GM23338 (cell line): Measurements from ENCODE around the gene RNF26. TPM values are rescaled to one million over a fixed set of nuclear protein-coding genes. Genes with fewer than 3 reads are reported as not detected.

Experiments used
- ATAC-seq: fragments of 200-7000 bp; cut with Tn5 transposase; 3 replicates; pipeline ENCODE4 v1.9.1; 2020
- DNase-seq: peaks from one replicate; pipeline ENCODE4 v3.0.0-alpha.2; 2015; ENCODE audit warnings: low spot score
- H2AFZ ChIP-seq: fragments of 200-600 bp; sonication (generic); 2 replicates; pipeline ENCODE4 v1.8.0; 2016; ENCODE audit warnings: antibody characterized with exemption, mild to moderate bottlenecking, moderate library complexity
- H3F3A ChIP-seq: fragments of 200-600 bp; sonication (generic); replicated peaks from 2 replicates; pipeline ENCODE4 v1.8.0; 2017; ENCODE audit warnings: antibody characterized with exemption, mixed run types, low read depth
- H3K27ac ChIP-seq: fragments of 200-600 bp; sonication (generic); 2 replicates; pipeline ENCODE4 v1.6.1; 2016; ENCODE audit warnings: low read depth
- H3K27me3 ChIP-seq: fragments of 200-600 bp; sonication (generic); 2 replicates; pipeline ENCODE4 v1.8.0; 2016; ENCODE audit warnings: mild to moderate bottlenecking, mixed run types, moderate library complexity; ENCODE audit not compliant: insufficient read depth
- H3K36me3 ChIP-seq: fragments of 200-600 bp; sonication (generic); 2 replicates; pipeline ENCODE4 v1.8.0; 2016; ENCODE audit warnings: mild to moderate bottlenecking; ENCODE audit not compliant: insufficient read depth
- H3K4me1 ChIP-seq: fragments of 200-600 bp; sonication (generic); 2 replicates; pipeline ENCODE4 v1.8.0; 2016; ENCODE audit warnings: mild to moderate bottlenecking, moderate library complexity; ENCODE audit not compliant: insufficient read depth
- H3K4me2 ChIP-seq: fragments of 200-600 bp; sonication (generic); 2 replicates; pipeline ENCODE4 v1.7.1; 2017; ENCODE audit warnings: mixed run types
- H3K4me3 ChIP-seq: fragments of 200-600 bp; sonication (generic); 2 replicates; pipeline ENCODE4 v1.6.1; 2016; ENCODE audit warnings: mixed run types
- H3K79me2 ChIP-seq: fragments of 200-600 bp; sonication (generic); replicated peaks from 2 replicates; pipeline ENCODE4 v1.8.0; 2017; ENCODE audit warnings: mild to moderate bottlenecking; ENCODE audit not compliant: insufficient read depth
- H3K9me2 ChIP-seq: fragments of 200-600 bp; sonication (generic); 2 replicates; pipeline ENCODE4 v1.8.0; 2017; ENCODE audit not compliant: insufficient read depth
- H4K20me1 ChIP-seq: fragments of 200-600 bp; sonication (generic); replicated peaks from 2 replicates; pipeline ENCODE4 v1.8.0; 2017; ENCODE audit warnings: mild to moderate bottlenecking; ENCODE audit not compliant: insufficient read depth
- H3K27ac Mint-ChIP-seq: 2 replicates; pipeline ENCODE4 v1.8.0; 2020; ENCODE audit warnings: inconsistent platforms, mild to moderate bottlenecking, moderate library complexity, mixed read lengths
- H3K27me3 Mint-ChIP-seq: 3 replicates; pipeline ENCODE4 v1.8.0; 2022; ENCODE audit warnings: low read depth, mild to moderate bottlenecking, moderate library complexity, mixed read lengths, inconsistent platforms; ENCODE audit not compliant: insufficient read depth, poor library complexity
- H3K36me3 Mint-ChIP-seq: 3 replicates; pipeline ENCODE4 v1.8.0; 2021; ENCODE audit warnings: low read depth, mild to moderate bottlenecking, inconsistent platforms, moderate library complexity, mixed read lengths
- H3K4me1 Mint-ChIP-seq: 3 replicates; pipeline ENCODE4 v1.8.0; 2020; ENCODE audit warnings: mild to moderate bottlenecking, inconsistent platforms, mixed read lengths
- H3K4me3 Mint-ChIP-seq: 3 replicates; pipeline ENCODE4 v1.8.0; 2021; ENCODE audit warnings: moderate library complexity, mild to moderate bottlenecking, inconsistent platforms, mixed read lengths
- H3K9me3 Mint-ChIP-seq: 3 replicates; pipeline ENCODE4 v1.8.0; 2020; ENCODE audit warnings: moderate library complexity, mild to moderate bottlenecking, inconsistent platforms, mixed read lengths
- CTCF ChIP-seq, 2 experiments: fragments of 200-600 bp in 1 of 2; sonication (generic) in 1 of 2; conservative IDR thresholded peaks; 2 replicates each; pipeline versions ENCODE4 v1.5.1 to v1.6.1; 2016 to 2017; ENCODE audit warnings: antibody characterized with exemption in 2 of 2, low read depth in 2 of 2, mild to moderate bottlenecking in 2 of 2, moderate library complexity in 1 of 2
- ETS1 ChIP-seq: IDR thresholded peaks from 2 replicates; pipeline ENCODE4 v1.6.1; 2016; ENCODE audit warnings: antibody characterized with exemption
- EZH2 ChIP-seq: fragments of 200-600 bp; sonication (generic); IDR thresholded peaks from one replicate; pipeline ENCODE4 v1.8.0; 2017; ENCODE audit warnings: antibody characterized with exemption, mild to moderate bottlenecking, low read depth; ENCODE audit not compliant: unreplicated experiment
- EZH2phosphoT487 ChIP-seq: fragments of 200-600 bp; sonication (generic); IDR thresholded peaks from one replicate; pipeline ENCODE4 v1.8.1; 2018; ENCODE audit warnings: antibody characterized with exemption; ENCODE audit not compliant: unreplicated experiment
- NANOG ChIP-seq: IDR thresholded peaks from 2 replicates; pipeline ENCODE4 v1.6.1; 2016; ENCODE audit warnings: antibody characterized with exemption, borderline replicate concordance
- POLR2AphosphoS5 ChIP-seq: IDR thresholded peaks from 2 replicates; pipeline ENCODE4 v1.6.1; 2016; ENCODE audit warnings: antibody characterized with exemption, low read depth
- STAT1 ChIP-seq: IDR thresholded peaks from one replicate; pipeline ENCODE4 v1.6.1; 2016; ENCODE audit warnings: antibody characterized with exemption; ENCODE audit not compliant: unreplicated experiment
- ZNF114 ChIP-seq: fragments of 250-450 bp; sonication (Bioruptor Pico); IDR thresholded peaks from 2 replicates; pipeline ENCODE4 v1.5.0; 2020; ENCODE audit warnings: mild to moderate bottlenecking, moderate library complexity
- ZNF331 ChIP-seq: fragments of 250-450 bp; sonication (Bioruptor Pico); IDR thresholded peaks from 2 replicates; pipeline ENCODE4 v1.5.0; 2020; ENCODE audit warnings: low read depth, mild to moderate bottlenecking, moderate library complexity
- polyA plus RNA-seq: library from polyadenylated mRNA; unstranded; fragments of >200 nt; fragmentation: Nextera tagmentation; extraction: Ambion mirVana; gene quantifications from 2 replicates; pipeline ENCODE4 v1.2.1, GENCODE V29; 2016
- total RNA-seq: library from RNA; depleted of rRNA; stranded (reverse); fragments of >200 nt; shearing (Covaris generic); gene quantifications from 2 replicates; pipeline ENCODE4 v1.2.3, GENCODE V29; 2014
- TF ChIP-seq, protein P1 (sequence below): fragments of 250-450 bp; sonication (Bioruptor Pico); IDR thresholded peaks from 2 replicates; pipeline ENCODE4 v1.5.0; 2020; ENCODE audit warnings: mild to moderate bottlenecking, moderate library complexity

Gene RNF26
- total and polyA plus RNA-seq, 2 experiments from 2014 or later = 31.8 to 58.3 TPM

DNA sequence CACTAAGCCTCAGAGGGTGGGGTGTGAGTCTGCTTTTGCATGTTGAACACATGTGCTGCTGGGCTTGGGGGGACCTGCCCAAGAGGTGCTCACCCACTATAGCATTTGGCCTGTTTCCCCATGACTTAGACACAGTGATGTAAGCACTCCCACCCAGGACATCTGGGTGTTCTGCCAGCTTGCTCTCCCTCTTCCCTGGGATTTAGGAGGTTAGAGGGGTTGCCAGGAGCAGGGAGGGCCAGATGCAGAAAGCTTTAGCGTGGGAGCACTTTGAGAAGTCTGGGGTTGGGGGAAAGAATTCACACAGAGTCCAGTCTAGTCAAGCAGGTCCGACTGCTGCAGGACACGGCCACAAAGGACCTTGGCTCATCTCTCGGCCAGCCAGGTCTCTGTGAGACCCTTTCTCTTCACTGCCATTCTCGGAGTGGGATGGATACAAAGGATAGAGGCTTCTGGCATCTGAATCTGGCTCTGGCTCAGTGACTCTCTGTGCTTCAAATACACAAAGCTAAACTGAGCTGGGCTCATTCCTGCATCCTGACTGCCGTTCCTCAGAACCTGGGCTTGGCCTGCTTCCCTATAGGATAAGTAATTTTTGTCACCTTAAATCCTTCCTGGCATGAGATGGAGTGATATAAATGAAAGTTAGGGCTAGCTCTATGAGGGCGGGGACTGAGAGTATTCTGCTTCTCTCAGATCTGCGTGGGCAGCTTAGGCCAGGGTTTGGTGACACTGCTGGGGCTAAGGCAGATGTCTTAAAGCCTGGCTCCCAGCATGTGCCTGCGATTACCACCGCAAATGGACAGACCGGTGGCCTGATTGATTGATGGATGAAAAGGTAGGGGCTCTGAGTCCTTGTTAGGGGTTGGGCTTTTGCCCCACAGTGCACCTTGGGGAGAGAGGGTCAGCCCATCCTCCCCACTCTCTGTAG is 32.6 kb downstream of the RNF26 start:
- H3K36me3 ChIP-seq = no peaks in the 10 kb centered on the region

More for the DNA sequence above, 32.6 kb downstream of the RNF26 start:
- Histone ChIP-seq H3K79me2 (no peaks in the 10 kb centered on the region), H3K4me1 (peaks cover 24% of the 10 kb centered on the region), H3K4me2 (no peak overlapping the region), H2AFZ (no peak overlapping the region), H3K9me2 (no peaks in the 10 kb centered on the region), H3K4me3 (no peak overlapping the region), H3K27ac (no peak overlapping the region), H3F3A (no peaks in the 10 kb centered on the region; the same call in 1 of the 2 replicates), H4K20me1 (no peaks in the 10 kb centered on the region; the same call in 1 of the 2 replicates), H3K27me3 (peaks cover 45% of the 10 kb centered on the region)
- Mint-ChIP-seq H3K4me3 (no peak overlapping the region), H3K27ac (no peak overlapping the region), H3K4me1 (peaks cover 60% of the 10 kb centered on the region), H3K36me3 (no peaks in the 10 kb centered on the region; the same call in 1 of the 3 replicates), H3K27me3 (peaks cover 44% of the 10 kb centered on the region), H3K9me3 (peaks cover 2% of the 10 kb centered on the region; the same call in 1 of the 3 replicates)
- TF ChIP-seq NANOG (no peak), EZH2 (no peak), EZH2phosphoT487 (no peak), POLR2AphosphoS5 (no peak), ZNF114 (CRISPR knock-in tag) (no peak), ZNF331 (CRISPR knock-in tag) (no peak), ETS1 (no peak), STAT1 (no peak), CTCF (conservative IDR thresholded peaks at IDR 0.05; ENCODE audit: low read depth in 2 of 2) (no peak)
- TF ChIP-seq, protein P1, sequence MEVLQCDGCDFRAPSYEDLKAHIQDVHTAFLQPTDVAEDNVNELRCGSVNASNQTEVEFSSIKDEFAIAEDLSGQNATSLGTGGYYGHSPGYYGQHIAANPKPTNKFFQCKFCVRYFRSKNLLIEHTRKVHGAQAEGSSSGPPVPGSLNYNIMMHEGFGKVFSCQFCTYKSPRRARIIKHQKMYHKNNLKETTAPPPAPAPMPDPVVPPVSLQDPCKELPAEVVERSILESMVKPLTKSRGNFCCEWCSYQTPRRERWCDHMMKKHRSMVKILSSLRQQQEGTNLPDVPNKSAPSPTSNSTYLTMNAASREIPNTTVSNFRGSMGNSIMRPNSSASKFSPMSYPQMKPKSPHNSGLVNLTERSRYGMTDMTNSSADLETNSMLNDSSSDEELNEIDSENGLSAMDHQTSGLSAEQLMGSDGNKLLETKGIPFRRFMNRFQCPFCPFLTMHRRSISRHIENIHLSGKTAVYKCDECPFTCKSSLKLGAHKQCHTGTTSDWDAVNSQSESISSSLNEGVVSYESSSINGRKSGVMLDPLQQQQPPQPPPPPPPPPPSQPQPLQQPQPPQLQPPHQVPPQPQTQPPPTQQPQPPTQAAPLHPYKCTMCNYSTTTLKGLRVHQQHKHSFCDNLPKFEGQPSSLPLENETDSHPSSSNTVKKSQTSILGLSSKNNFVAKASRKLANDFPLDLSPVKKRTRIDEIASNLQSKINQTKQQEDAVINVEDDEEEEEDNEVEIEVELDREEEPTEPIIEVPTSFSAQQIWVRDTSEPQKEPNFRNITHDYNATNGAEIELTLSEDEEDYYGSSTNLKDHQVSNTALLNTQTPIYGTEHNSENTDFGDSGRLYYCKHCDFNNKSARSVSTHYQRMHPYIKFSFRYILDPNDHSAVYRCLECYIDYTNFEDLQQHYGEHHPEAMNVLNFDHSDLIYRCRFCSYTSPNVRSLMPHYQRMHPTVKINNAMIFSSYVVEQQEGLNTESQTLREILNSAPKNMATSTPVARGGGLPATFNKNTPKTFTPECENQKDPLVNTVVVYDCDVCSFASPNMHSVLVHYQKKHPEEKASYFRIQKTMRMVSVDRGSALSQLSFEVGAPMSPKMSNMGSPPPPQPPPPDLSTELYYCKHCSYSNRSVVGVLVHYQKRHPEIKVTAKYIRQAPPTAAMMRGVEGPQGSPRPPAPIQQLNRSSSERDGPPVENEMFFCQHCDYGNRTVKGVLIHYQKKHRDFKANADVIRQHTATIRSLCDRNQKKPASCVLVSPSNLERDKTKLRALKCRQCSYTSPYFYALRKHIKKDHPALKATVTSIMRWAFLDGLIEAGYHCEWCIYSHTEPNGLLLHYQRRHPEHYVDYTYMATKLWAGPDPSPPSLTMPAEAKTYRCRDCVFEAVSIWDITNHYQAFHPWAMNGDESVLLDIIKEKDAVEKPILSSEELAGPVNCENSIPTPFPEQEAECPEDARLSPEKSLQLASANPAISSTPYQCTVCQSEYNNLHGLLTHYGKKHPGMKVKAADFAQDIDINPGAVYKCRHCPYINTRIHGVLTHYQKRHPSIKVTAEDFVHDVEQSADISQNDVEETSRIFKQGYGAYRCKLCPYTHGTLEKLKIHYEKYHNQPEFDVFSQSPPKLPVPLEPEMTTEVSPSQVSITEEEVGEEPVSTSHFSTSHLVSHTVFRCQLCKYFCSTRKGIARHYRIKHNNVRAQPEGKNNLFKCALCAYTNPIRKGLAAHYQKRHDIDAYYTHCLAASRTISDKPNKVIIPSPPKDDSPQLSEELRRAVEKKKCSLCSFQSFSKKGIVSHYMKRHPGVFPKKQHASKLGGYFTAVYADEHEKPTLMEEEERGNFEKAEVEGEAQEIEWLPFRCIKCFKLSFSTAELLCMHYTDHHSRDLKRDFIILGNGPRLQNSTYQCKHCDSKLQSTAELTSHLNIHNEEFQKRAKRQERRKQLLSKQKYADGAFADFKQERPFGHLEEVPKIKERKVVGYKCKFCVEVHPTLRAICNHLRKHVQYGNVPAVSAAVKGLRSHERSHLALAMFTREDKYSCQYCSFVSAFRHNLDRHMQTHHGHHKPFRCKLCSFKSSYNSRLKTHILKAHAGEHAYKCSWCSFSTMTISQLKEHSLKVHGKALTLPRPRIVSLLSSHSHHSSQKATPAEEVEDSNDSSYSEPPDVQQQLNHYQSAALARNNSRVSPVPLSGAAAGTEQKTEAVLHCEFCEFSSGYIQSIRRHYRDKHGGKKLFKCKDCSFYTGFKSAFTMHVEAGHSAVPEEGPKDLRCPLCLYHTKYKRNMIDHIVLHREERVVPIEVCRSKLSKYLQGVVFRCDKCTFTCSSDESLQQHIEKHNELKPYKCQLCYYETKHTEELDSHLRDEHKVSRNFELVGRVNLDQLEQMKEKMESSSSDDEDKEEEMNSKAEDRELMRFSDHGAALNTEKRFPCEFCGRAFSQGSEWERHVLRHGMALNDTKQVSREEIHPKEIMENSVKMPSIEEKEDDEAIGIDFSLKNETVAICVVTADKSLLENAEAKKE = no peak
- ATAC-seq (no peak), DNase-seq (no peak)
